ENCODE measurements around the gene TSSK1B. TPM values are rescaled to one million over a fixed set of nuclear protein-coding genes. Genes with fewer than 3 reads are reported as not detected.
"Not testable (repeated sequence)": the region's sequence is repeated elsewhere in the genome, so short reads cannot be mapped to it uniquely, and the experiment has no call there.

The TSSK1B gene, protein sequence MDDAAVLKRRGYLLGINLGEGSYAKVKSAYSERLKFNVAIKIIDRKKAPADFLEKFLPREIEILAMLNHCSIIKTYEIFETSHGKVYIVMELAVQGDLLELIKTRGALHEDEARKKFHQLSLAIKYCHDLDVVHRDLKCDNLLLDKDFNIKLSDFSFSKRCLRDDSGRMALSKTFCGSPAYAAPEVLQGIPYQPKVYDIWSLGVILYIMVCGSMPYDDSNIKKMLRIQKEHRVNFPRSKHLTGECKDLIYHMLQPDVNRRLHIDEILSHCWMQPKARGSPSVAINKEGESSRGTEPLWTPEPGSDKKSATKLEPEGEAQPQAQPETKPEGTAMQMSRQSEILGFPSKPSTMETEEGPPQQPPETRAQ
- not detected in 2 replicates for total RNA-seq

DNA sequence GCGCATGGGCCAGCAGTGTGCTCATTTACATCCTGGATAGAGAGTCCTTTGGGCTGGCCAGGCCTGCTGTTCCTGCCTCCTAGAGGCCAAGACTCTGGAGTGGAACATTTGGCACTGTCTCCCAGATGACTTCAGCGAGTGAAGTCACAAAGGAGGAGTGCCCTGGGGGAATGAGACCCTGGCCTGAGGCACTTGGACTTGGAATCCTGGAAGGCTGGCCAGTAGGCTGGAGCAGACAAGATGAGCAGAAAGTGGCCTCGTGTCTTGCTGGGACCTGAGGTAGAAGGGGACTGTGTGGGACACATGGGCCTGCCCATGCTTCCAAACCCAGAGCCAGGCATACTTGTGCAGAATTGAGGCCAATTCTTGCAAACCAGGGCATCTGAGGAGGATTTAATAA is at the start of gene TSSK1B:
Gene TSSK1B (minus strand): TSS at position 101 of the 400 bp plus-strand sequence. CDS start 150 bp downstream, outside the sequence.
- DNase-seq (ENCODE audit: low read depth in 2 of 2), result no peak

DNA sequence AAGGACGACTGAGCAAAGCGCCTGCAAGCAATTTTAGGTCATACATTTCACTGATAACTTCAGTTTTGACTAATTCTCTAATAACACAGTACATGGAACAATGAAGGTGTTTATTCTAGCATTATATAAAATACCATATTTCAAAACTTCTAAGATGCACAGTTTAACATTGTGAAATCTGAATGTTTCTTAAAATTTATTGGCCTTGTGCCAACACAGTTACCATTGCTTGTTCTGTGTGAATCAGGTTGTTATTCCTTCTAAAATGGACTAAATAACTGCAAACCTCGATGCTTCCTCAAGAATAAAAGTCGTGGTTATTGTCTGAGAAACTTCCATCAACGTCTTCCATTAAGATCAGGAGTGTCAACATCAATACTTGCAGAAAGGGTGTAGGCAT is 45.5 kb upstream of the TSSK1B start:
- DNase-seq (ENCODE audit: low read depth in 2 of 2), result no peak

DNA sequence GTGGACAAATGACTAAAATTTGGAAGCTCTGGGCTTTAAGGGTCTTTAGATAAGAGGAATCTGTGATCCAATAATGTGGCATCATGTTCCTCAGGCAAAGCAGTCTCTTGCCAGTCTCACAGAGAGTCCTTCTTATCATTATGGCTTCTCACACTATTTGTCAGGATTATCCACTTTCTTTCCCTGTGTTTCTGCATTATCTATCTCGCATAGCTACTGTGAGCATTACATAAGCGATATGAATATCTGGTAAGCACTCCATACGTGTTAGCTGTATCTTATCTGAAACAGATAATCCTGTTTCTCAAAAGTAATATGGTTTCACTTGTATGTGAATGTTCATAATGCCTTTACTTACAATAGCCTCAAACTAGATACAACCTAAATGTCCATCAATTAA is 43.9 kb upstream of the TSSK1B start:
- DNase-seq (ENCODE audit: low read depth in 2 of 2), result no peak

DNA sequence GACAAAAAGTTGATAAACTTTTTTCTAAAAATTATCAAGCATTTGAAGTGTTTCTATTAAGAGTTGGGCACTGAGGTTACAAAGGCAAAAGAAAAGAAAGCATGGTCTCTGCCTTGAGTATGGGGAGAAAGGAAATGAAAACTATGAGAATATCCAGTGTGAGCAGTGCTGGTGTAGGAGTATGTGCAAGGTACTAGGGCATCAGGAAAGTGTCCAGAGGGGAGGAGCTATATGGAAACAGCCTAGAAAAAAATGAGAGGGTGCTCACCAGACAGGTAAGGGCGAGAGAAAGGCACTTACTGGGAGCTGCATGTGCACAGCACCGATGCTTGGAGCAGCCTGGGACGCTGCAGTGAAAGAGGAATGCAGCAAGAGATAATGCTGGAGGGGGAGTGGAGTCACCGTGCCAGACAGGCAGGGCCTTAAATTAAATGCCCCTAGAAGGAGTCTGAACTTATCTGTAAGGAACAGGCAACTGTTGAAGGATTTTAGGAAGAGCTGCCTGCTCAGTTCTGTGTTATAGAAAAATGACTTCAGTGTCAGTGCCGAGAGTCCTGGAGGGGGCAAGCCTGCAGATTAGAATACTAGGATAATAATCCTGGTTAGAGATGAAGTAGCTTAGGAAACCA is 39.4 kb upstream of the TSSK1B start:
- DNase-seq (ENCODE audit: low read depth in 2 of 2), result no peak

DNA sequence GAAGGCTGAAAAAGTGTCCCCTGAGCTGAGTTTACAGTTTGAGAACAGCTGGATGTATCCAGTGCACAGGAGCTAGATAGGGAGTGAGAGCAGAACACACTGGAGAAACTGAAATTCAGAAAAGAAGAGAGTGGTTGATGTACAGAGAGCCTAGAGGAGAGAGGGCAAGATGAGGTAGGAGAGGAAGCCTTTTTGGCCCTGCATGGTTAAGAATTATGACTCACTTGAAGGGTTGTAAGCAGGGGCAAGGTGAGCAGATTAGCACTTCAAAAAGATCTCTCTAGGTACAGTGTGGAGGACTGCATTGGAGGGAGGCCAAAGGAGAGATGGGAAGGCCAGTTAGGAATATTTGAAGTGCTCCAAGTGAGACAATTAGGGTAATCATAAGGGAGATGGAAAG is 28.2 kb upstream of the TSSK1B start:
- no peak for DNase-seq (ENCODE audit: low read depth in 2 of 2)

DNA sequence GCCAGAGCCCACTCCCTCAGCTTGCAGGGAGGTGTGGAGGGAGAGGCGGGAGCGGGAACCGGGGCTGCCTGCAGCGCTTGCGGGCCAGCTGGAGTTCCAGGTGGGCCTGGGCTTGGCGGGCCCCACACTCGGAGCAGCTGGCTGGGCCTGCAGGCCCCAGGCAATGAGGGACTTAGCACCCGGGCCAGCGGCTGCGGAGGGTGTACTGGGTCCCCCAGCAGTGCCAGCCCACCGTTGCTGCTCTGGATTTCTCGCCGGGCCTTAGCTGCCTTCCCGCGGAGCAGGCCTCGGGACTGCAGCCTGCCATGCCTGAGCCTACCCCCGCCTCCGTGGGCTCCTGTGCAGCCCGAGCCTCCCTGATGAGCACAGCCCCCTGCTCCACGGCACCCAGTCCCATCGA is 22.3 kb upstream of the TSSK1B start:
- DNase-seq (ENCODE audit: low read depth in 2 of 2), result not testable (repeated sequence)

DNA sequence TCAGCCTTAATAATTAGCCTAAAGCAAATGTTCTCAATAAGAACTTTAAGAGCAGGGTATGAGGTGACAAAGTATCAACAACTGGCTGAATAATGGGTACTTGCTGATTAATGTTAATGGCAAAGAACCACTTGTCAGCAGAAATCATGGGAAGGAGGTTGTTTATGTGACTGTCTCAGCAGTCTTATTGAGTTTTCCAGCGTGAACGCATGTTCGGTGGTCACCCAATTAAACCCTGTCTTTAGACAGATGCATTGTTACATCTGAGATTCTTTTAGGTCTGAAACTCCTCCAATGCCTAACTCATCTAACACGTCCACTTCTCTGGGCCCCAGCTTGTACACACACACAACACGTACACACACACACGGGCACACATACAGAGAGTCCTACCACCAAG is 18.2 kb upstream of the TSSK1B start:
- no peak for DNase-seq (ENCODE audit: low read depth in 2 of 2)

DNA sequence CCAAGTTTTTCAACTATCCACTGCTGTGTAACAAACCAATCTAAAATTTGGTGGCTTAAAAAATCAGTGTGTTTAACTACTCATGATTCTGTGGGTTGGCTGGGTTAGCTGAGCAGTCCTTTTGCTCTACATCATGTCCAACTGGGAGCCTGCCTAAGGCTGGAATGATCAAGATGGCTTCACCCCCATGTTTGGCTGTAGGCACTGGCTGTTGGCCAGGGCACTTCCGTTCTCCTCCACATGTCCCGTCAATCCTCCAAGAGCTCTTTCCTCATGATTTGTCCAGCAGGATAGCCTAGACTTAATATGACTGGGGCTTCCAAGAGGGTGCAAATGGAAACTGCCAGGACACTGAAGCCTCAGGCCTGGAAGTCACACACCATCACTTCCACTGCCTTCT is 17.0 kb upstream of the TSSK1B start:
- no peak for DNase-seq (ENCODE audit: low read depth in 2 of 2)

DNA sequence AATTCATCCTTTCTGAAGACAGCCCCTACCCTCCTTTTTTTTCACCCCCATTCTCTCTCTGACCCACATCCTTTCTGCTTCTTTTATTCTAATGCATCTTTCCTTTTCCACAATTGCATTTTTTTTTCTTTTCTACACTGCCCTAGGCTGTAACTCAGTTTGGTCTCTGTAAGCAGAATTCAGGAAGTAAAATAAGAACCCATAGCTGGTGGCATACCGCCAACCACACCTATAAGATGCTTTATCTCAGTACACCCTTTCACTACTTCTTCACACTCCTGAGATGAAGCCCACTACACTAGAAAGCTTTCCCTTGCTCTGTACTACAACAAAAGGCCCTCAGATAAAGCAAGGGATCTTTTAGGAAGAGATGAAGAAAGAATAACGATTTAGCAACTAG is 16.1 kb upstream of the TSSK1B start:
- DNase-seq (ENCODE audit: low read depth in 2 of 2), result no peak

DNA sequence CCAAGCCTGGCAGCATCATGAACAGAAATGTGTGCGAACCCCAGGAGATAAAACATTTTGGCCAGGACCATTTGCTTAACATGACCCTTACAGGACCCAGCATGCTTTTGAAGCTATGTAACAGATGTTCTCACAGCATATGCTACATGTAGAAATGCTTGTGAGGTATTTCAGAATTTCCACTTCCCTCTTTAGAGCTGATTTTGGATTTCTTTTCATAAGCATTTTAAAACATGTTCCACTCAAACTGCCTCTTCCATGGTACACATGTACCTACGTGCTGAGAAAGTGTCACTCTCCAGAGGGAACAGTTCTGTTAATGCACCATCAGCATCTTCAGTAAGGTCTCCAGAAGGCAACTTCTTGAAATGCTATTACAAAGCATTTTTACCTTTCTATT is 15.7 kb upstream of the TSSK1B start:
- no peak for DNase-seq (ENCODE audit: low read depth in 2 of 2)

DNA sequence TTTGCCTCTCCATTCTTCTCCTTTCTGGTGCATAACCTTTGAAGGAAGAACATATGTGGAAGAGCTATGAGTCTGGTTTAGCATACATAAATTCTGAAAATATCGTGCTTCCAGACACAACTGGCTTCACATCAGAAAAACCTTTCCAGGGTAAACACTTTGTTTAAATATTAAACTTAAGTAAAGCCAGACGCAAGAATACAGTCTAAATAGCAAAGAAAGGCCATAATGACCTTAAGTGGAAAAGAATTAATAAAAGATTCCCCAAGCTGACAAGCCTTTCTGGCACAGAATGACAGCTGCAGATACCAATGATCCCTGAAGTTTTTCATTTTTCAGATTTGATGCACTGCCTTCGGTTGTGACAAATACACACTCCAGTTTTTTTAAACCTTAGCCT is 13.5 kb upstream of the TSSK1B start:
- DNase-seq (ENCODE audit: low read depth in 2 of 2), result no peak

DNA sequence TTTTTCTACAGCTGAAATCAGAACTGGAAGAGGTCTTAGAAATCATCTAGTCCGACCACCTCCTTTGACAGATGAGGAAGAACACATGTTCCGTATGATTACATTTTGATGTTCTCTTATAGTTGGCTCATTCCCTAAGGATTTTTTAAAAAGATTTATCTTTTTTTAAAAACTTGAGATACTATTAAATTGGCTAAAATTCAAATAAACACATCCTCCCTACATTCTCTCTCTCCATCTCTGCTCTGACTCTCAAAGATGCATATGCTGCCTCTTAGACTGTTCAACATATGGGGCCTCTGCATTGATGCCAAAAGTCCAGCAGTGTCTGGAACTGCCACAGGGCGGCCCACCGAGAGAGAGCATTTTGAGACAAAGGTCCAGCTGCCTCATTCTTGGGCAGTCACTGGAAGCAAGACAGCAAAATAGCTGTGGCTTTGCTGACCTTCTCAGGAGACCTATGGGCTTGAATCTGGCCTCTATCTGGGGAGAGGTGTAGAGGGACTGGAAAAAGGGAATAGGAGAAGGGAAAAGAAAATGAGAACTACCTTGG is 12.8 kb upstream of the TSSK1B start:
- DNase-seq (ENCODE audit: low read depth in 2 of 2), result peak in 1 of 2 donors; percentile 10

DNA sequence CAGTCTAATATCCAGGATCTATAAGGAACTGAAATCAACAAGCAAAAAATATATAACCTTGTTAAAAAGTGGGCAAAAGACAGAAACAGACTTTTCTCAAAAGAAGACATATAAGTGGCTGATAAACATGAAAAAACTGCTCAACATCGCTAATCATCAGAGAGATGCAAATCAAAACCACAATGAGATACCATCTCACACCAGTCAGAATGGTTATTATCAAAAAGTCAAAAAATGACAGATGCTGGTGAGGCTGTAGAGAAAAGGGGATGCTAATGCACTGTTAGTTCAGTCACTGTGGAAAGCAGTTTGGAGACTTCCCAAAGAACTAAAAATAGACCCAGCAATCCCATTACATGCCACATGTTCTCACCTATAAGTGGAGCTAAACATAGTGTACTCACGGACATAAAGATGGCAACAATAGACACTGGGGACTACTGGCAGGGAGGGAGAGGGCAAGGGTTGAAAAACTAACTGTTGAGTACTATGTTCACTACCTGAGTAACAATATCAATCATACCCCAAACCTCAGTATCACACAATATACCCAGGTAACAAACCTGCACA is 11.7 kb upstream of the TSSK1B start:
- no peak for DNase-seq (ENCODE audit: low read depth in 2 of 2)

DNA sequence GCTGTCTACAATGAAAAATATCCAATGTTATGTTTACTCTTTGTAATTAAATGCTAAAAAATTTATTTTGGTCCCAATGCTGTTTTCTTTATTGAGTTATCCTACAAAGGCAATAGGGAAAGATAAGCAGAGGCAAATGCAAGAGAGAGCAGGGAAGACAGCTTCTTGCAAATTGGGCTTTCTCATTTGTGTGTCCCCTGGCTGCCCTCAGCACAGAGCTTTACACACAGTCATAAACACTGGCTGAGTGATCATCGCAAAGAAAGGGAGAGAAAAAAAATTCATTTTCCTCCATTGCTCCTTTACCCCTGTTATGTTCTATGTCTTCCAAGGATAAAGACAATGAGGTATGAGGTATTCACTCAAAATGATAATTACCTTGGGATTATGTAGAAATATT is 2.3 kb upstream of the TSSK1B start:
- no peak for DNase-seq (ENCODE audit: low read depth in 2 of 2)

DNA sequence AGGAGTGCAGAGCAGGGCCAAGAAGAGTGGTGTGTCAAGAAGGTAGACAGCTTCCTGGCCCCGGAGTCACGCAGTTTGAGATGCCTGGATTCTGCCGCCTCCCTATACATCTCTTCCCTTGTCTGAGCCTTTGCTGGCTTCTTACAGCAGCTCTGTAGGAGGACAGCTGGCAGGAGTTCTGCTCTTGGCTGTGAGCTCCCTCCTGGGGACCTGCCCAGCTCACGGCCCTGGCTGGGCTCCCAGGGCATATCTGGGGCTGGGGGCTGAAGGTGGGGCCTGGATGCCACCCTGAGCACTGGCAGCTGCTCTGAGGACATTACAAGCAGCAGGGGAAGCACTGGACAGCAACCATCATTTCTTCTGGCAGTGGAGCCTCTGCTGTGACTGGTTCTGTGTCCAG is 786 bp upstream of the TSSK1B start:
- no peak for DNase-seq (ENCODE audit: low read depth in 2 of 2)

DNA sequence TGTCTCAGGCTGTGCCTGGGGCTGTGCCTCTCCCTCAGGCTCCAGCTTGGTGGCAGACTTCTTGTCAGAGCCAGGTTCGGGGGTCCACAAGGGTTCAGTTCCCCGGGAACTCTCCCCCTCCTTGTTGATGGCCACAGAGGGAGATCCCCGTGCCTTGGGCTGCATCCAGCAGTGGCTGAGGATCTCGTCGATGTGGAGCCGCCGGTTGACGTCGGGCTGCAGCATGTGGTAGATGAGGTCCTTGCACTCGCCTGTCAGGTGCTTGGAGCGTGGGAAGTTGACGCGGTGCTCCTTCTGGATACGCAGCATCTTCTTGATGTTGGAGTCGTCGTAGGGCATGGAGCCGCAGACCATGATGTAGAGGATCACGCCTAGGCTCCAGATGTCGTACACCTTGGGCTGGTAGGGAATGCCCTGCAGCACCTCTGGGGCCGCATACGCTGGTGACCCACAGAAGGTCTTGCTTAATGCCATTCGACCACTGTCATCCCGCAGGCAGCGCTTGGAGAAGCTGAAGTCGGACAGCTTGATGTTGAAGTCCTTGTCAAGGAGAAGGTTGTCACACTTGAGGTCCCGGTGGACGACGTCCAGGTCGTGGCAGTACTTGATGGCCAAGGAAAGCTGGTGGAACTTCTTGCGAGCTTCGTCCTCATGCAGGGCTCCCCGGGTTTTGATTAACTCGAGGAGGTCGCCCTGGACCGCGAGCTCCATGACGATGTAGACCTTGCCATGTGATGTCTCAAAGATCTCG is 752 bp downstream of the TSSK1B start:
- no peak for DNase-seq (ENCODE audit: low read depth in 2 of 2)

DNA sequence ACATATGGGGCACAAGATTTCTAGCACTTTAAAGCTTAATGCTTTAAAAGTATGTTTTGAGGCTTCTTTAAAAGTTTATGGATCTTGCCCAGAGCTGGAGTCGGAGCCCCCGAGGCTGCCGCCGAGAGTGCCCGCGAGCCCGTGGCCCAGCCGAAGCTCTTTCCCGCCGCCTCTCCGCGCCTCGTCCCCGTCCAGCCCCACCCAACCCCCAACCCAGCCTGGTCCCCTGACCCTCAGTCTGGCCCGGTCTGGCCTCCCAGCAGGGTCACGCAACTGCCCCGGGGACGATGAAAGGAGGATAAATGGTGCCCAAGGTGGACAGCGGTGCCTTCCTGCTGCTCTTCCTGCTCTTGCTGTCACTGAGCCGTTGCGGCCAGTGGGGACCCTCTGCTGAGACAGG is 1.7 kb downstream of the TSSK1B start:
- no peak for DNase-seq (ENCODE audit: low read depth in 2 of 2)

DNA sequence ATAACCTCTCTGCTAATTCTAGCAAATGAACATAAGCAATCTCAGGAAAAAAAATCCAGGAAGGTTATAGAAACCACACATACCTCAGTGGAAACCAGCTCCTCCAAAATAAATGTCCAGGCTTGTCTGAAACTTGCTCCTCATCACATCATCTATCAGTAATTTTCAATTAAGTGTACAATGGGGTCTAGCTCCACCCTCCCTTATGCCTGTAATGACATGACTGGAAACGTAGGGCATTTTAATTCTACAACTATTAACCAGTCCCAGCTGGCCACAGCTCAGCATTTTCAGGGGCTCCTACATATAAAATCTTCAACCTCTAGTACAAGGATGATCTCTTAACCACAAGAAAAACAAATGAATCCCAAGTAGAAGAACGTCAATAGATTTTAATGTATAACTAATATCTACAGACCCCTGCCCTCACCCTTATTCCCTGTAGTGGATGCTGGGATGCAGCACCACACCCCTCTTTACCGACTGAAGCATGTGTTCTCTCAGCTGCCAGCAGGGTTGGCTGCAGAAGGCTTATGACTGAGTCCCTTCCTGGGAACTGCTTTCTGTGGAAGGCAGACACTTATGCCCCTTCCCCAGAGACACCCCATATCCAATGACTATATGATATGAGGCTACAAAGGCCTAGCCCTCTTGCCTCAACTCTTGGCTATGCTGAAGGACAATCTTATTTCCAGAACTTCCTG is 6.8 kb downstream of the TSSK1B start:
- no peak for DNase-seq (ENCODE audit: low read depth in 2 of 2)

DNA sequence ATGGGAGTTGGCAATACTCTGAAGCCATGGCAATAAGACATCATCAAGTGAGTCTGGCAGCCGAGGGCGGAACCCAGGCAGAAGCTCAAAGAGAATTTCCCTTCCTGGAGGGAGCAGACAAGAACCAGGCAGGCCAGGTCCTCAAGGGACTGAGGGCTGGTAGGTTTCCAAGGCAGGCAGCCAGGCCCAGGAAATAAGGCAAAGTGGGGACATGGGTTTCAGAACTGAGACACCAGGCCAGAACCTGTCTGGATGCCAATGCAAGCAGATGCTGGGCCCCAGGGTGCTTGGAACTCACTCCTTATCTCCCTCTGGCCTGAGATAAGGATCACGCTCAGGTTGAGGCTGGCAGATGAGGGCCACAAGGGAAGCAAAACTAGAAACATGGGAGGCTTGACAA is 8.9 kb downstream of the TSSK1B start:
- no peak for DNase-seq (ENCODE audit: low read depth in 2 of 2)

DNA sequence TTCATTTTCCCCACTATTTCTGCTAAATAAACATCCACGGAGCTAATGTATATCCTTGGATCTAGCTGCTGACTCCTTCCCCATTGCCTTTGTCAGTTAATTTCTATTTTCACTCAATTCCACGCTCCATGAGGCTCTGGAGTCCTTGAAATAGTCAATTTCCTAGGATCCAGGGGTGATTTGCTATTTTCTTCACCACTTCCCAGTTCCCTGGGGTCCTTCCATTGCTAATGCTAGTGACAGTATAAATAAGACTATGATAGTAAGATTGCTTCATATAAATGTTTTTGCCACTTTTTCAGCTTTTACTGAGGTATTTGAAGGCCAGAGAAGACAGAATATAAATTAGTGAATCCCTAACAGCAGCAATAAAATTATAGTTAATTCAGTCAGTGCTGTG is 13.1 kb downstream of the TSSK1B start:
- no peak for DNase-seq (ENCODE audit: low read depth in 2 of 2)

DNA sequence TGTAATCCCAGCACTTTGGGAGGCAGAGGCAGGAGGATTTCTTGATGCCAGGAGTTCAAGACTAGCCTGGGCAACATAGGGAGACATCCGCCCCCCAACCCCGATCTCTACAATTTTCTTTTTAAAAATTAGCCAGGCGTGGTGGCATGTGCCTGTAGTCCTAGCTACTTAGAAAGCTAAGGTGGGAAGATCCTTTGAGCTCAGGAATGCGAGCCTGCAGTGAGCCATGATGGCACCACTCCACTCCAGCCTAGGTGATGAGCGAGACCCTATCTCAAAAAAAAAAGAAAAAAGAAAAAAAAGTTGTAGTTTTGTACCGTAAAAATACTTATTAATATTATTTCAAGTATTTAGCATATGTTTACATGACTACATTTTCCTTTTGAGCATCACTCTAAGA is 29.3 kb downstream of the TSSK1B start:
- DNase-seq (ENCODE audit: low read depth in 2 of 2), result no peak
